SK-N-SH (cell line): ENCODE measurements around the gene RAB40C. TPM values are rescaled to one million over a fixed set of nuclear protein-coding genes. Genes with fewer than 3 reads are reported as not detected.

Experiments
- CTCF ChIA-PET: fragments of 300-600, 350-600 bp; formaldehyde crosslinking; extraction: SDS; loops from one replicate; lab custom pipeline; 2021; lab: Yijun Ruan, JAX
- POLR2A ChIA-PET: fragments of 350-600 bp; sonication (Branson Sonifier 250); formaldehyde crosslinking; extraction: SDS; loops from one replicate; lab custom pipeline; 2020; ENCODE audit warnings: antibody characterized with exemption, inconsistent platforms; lab: Yijun Ruan, JAX
- DNase-seq: peaks from one replicate; pipeline ENCODE4 v3.0.0; 2012
- H2AFZ ChIP-seq: fragments of 200-600 bp; sonication (generic); 2 replicates; pipeline ENCODE4 v1.8.1; 2016; ENCODE audit warnings: antibody characterized with exemption, mild to moderate bottlenecking, low read depth
- H3F3A ChIP-seq: fragments of 200-600 bp; sonication (generic); replicated peaks from 2 replicates; pipeline ENCODE3; 2016; ENCODE audit warnings: antibody characterized with exemption, mild to moderate bottlenecking; ENCODE audit not compliant: insufficient read depth
- H3K27ac ChIP-seq, 2 experiments: fragments of 200-500 bp in 1 of 2; fragments of 200-600 bp in 1 of 2; sonication (Bioruptor generic) in 1 of 2; sonication (generic), shearing (Covaris generic) in 1 of 2; 2 replicates each; pipeline versions ENCODE4 v1.5.1 to v1.6.1; 2014 to 2016; ENCODE audit warnings: low read depth in 2 of 2, inconsistent platforms in 1 of 2, low read length in 1 of 2, mild to moderate bottlenecking in 1 of 2, mixed read lengths in 1 of 2
- H3K27me3 ChIP-seq: fragments of 200-600 bp; sonication (generic), shearing (Covaris generic); 2 replicates; pipeline ENCODE4 v1.6.1; 2016; ENCODE audit warnings: mixed run types; ENCODE audit not compliant: insufficient read depth
- H3K36me3 ChIP-seq, 2 experiments: fragments of 200-500 bp in 1 of 2; fragments of 200-600 bp in 1 of 2; sonication (Bioruptor generic) in 1 of 2; sonication (generic) in 1 of 2; replicated peaks in 1 of 2; 2 replicates each; pipeline versions ENCODE3 to v1.5.1; 2014 to 2016; ENCODE audit warnings: low read length in 1 of 2, mild to moderate bottlenecking in 1 of 2; ENCODE audit not compliant: insufficient read depth in 2 of 2, control insufficient read depth in 1 of 2
- H3K4me1 ChIP-seq, 2 experiments: fragments of 200-500 bp in 1 of 2; fragments of 200-600 bp in 1 of 2; sonication (Bioruptor generic) in 1 of 2; sonication (generic), shearing (Covaris generic) in 1 of 2; 2 replicates each; pipeline versions ENCODE4 v1.5.1 to v1.6.1; 2014 to 2016; ENCODE audit warnings: low read depth in 1 of 2, low read length in 1 of 2, mixed run types in 1 of 2; ENCODE audit not compliant: insufficient read depth in 2 of 2, control insufficient read depth in 1 of 2
- H3K4me2 ChIP-seq: fragments of 200-600 bp; sonication (generic), shearing (Covaris generic); 2 replicates; pipeline ENCODE4 v1.6.1; 2017; ENCODE audit warnings: mixed run types
- H3K4me3 ChIP-seq, 2 experiments: fragments of 200-500 bp in 1 of 2; fragments of 200-600 bp in 1 of 2; sonication (Bioruptor generic) in 1 of 2; sonication (generic), shearing (Covaris generic) in 1 of 2; 2 replicates each; pipeline versions ENCODE4 v1.5.1 to v1.8.1; 2014 to 2016; ENCODE audit warnings: low read depth in 2 of 2, inconsistent platforms in 1 of 2, low read length in 1 of 2, mild to moderate bottlenecking in 1 of 2, mixed read lengths in 1 of 2, moderate library complexity in 1 of 2
- H3K79me2 ChIP-seq: fragments of 200-600 bp; sonication (generic); 2 replicates; pipeline ENCODE4 v1.8.1; 2017; ENCODE audit warnings: mild to moderate bottlenecking; ENCODE audit not compliant: insufficient read depth
- H3K9ac ChIP-seq: fragments of 200-600 bp; sonication (generic); 2 replicates; pipeline ENCODE4 v1.6.1; 2017; ENCODE audit warnings: mixed run types
- H3K9me2 ChIP-seq: fragments of 200-600 bp; sonication (generic); 2 replicates; pipeline ENCODE4 v1.6.1; 2017; ENCODE audit warnings: mixed run types
- H3K9me3 ChIP-seq: fragments of 200-600 bp; sonication (generic); 2 replicates; pipeline ENCODE4 v1.6.1; 2017; ENCODE audit warnings: mixed run types, mild to moderate bottlenecking, moderate library complexity
- H4K20me1 ChIP-seq: fragments of 200-600 bp; sonication (generic); 2 replicates; pipeline ENCODE4 v1.6.1; 2017; ENCODE audit warnings: mild to moderate bottlenecking, mixed run types; ENCODE audit not compliant: insufficient read depth
- CHD2 ChIP-seq: fragments of 150-350 bp; IDR thresholded peaks from 2 replicates; pipeline ENCODE4 v1.6.1; 2018; ENCODE audit warnings: low read length; ENCODE audit not compliant: partially characterized antibody
- CTCF ChIP-seq: fragments of 200-600 bp; sonication (generic); IDR thresholded peaks from 2 replicates; pipeline ENCODE4 v1.6.1; 2017; ENCODE audit warnings: antibody characterized with exemption, mild to moderate bottlenecking, moderate library complexity
- EP300 ChIP-seq, 2 experiments: IDR thresholded peaks; 2 replicates each; pipeline versions ENCODE4 v1.4.0 to v1.6.1; 2012; ENCODE audit warnings: borderline replicate concordance in 1 of 2, low read depth in 1 of 2, low read length in 1 of 2
- FOSL2 ChIP-seq: IDR thresholded peaks from 2 replicates; pipeline ENCODE4 v1.4.0; 2012; ENCODE audit warnings: low read depth, mild to moderate bottlenecking, moderate library complexity, borderline replicate concordance
- GATA2 ChIP-seq: sonication (generic); formaldehyde crosslinking; IDR thresholded peaks from 2 replicates; pipeline ENCODE4 v1.5.0; 2020; ENCODE audit warnings: mild to moderate bottlenecking, missing genetic modification reagents
- IRF3 ChIP-seq: fragments of 150-350 bp; IDR thresholded peaks from 2 replicates; pipeline ENCODE4 v1.6.1; 2016; ENCODE audit warnings: mild to moderate bottlenecking, low read depth, low read length
- JUND ChIP-seq: IDR thresholded peaks from 2 replicates; pipeline ENCODE4 v1.4.0; 2012
- MEF2A ChIP-seq: IDR thresholded peaks from 2 replicates; pipeline ENCODE4 v1.4.0; 2012; ENCODE audit warnings: low read depth, borderline replicate concordance
- MXI1 ChIP-seq: IDR thresholded peaks from 2 replicates; pipeline ENCODE4 v1.6.1; 2012; ENCODE audit warnings: mild to moderate bottlenecking, low read depth, low read length, improper control_type of control experiment
- NFIC ChIP-seq: IDR thresholded peaks from 2 replicates; pipeline ENCODE4 v1.4.0; 2012; ENCODE audit warnings: borderline replicate concordance
- NRF1 ChIP-seq: IDR thresholded peaks from 2 replicates; pipeline ENCODE4 v1.6.1; 2012; ENCODE audit warnings: low read depth, mild to moderate bottlenecking, low read length
- PBX3 ChIP-seq: IDR thresholded peaks from 2 replicates; pipeline ENCODE4; 2012
- RFX5 ChIP-seq: IDR thresholded peaks from 2 replicates; pipeline ENCODE4 v1.6.1; 2012; ENCODE audit warnings: mild to moderate bottlenecking, improper control_type of control experiment, low read length
- RXRA ChIP-seq: IDR thresholded peaks from 2 replicates; pipeline ENCODE4 v1.4.0; 2012; ENCODE audit warnings: low read depth, mild to moderate bottlenecking, borderline replicate concordance
- SIN3A ChIP-seq: IDR thresholded peaks from 2 replicates; pipeline ENCODE4 v1.6.1; 2012; ENCODE audit warnings: low read depth, mild to moderate bottlenecking, low read length, moderate library complexity, borderline replicate concordance
- TAF1 ChIP-seq: IDR thresholded peaks from 2 replicates; pipeline ENCODE4 v1.6.1; 2012; ENCODE audit warnings: low read depth, mild to moderate bottlenecking, low read length, moderate library complexity, borderline replicate concordance
- USF2 ChIP-seq: fragments of 150-350 bp; IDR thresholded peaks from 2 replicates; pipeline ENCODE4 v1.6.1; 2017; ENCODE audit warnings: antibody characterized with exemption, low read length, low read depth, borderline replicate concordance
- ZBTB33 ChIP-seq: IDR thresholded peaks from 2 replicates; pipeline ENCODE4 v1.4.0; 2012; ENCODE audit warnings: low read depth, borderline replicate concordance
- WGBS: methylation state at CpG from one replicate; pipeline ENCODE4 v1.1.6; 2017; ENCODE audit warnings: low lambda C conversion rate; 5-methylcytosine and 5-hydroxymethylcytosine counted together
- polyA plus RNA-seq, 3 experiments: library from polyadenylated mRNA; depleted of rRNA; stranded (reverse); fragments of >200 nt; gene quantifications; 2 replicates each; pipeline ENCODE4 v1.2.3, GENCODE V29; 2012
- TF ChIP-seq, protein P1 (sequence below): IDR thresholded peaks from 2 replicates; pipeline ENCODE4 v1.4.0; 2012; ENCODE audit warnings: low read depth, borderline replicate concordance

Gene RAB40C
- polyA plus RNA-seq, 1 of the 3 experiments (the other 2 are of a cell fraction) = 13.0 TPM

- H4K20me1 ChIP-seq = no peaks in the 10 kb centered on the region
- TF ChIP-seq MXI1 (no peak), PBX3 (no peak), IRF3 (no peak), EP300 (IDR thresholded peaks at IDR 0.05; ENCODE audit: borderline replicate concordance in 1 of 2, low read depth in 1 of 2, low read length in 1 of 2) (no peak), CHD2 (no peak)
- H3K36me3 ChIP-seq = peaks cover 0 to 18% of the 10 kb centered on the region in 2 experiments
- H3K4me3 ChIP-seq = no peak overlapping the region
- H3K4me2 ChIP-seq = no peak overlapping the region
- 82% methylated on average over 10 of the region's 33 CpGs for WGBS
- H3K27ac ChIP-seq = no peak overlapping the region
- no peak overlapping the region for H2AFZ ChIP-seq
- H3K9ac ChIP-seq = no peak overlapping the region
- 0 out of 2 replicates have a peak, but pooled peaks cover 5% of the 10 kb centered on the region for H3K27me3 ChIP-seq
- no peaks in the 10 kb centered on the region for H3K9me2 ChIP-seq
- H3F3A ChIP-seq = peaks cover 2% of the 10 kb centered on the region
- no peak for DNase-seq
- H3K79me2 ChIP-seq = no peaks in the 10 kb centered on the region
- CTCF ChIA-PET = interaction anchor here (1.2 kb wide), 1 partner anchor 11 kb away, joined by 3 read pairs; no protein-coding TSS in a partner anchor
- H3K4me1 ChIP-seq = peaks cover 0 to 9% of the 10 kb centered on the region in 2 experiments; a peak in 1 of 4 replicates
- H3K9me3 ChIP-seq = no peaks in the 10 kb centered on the region
- POLR2A ChIA-PET = no interaction called here
Measured at GRCh38 chr16:553601-554296, 36.1 kb upstream of the RAB40C start.

DNA sequence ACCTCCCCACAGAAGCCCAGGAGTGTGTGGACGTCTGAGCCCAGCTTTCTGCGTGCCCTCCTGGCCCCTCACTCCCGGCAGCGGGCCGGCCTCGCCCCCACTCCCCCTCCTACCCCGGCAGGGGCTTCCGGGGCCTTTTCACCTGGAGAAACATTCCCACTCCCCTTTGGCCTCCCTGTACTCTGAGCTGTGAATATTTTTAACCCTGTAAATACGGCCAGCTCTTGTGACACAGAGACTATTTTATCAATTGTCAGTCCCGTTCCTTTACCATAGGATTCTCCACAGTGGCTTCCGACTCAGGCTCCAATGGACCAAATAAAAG, 35.6 kb upstream of the RAB40C start:
- no peak for DNase-seq
- H3K27ac ChIP-seq = no peak overlapping the region
- 94% methylated on average over 11 of the region's 11 CpGs for WGBS
- no peak overlapping the region for H3K4me3 ChIP-seq
- H3K79me2 ChIP-seq = no peaks in the 10 kb centered on the region
- H3K4me2 ChIP-seq = no peak overlapping the region
- H3K9ac ChIP-seq = no peak overlapping the region
- CTCF ChIA-PET = interaction anchor here (1.2 kb wide), 1 partner anchor 11 kb away, joined by 3 read pairs; no protein-coding TSS in a partner anchor
- peaks cover 10% of the 10 kb centered on the region for H3K27me3 ChIP-seq
- H3K9me2 ChIP-seq = no peaks in the 10 kb centered on the region
- H4K20me1 ChIP-seq = no peaks in the 10 kb centered on the region
- H3K36me3 ChIP-seq = peaks cover 0 to 16% of the 10 kb centered on the region in 2 experiments
- H3K9me3 ChIP-seq = no peaks in the 10 kb centered on the region
- POLR2A ChIA-PET = no interaction called here
- no peak overlapping the region for H2AFZ ChIP-seq
- peaks cover 0 to 9% of the 10 kb centered on the region in 2 experiments; a peak in 1 of 4 replicates for H3K4me1 ChIP-seq
- H3F3A ChIP-seq = peaks cover 2% of the 10 kb centered on the region
- TF ChIP-seq SIN3A (no peak), JUND (no peak), GATA2 (no peak), ZBTB33 (no peak), MEF2A (no peak), USF2 (no peak), RFX5 (no peak), MXI1 (no peak), NRF1 (no peak), NFIC (no peak), RXRA (no peak), FOSL2 (no peak), TAF1 (no peak), CTCF (no peak)
- TF ChIP-seq, protein P1, sequence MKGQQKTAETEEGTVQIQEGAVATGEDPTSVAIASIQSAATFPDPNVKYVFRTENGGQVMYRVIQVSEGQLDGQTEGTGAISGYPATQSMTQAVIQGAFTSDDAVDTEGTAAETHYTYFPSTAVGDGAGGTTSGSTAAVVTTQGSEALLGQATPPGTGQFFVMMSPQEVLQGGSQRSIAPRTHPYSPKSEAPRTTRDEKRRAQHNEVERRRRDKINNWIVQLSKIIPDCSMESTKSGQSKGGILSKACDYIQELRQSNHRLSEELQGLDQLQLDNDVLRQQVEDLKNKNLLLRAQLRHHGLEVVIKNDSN = no peak
